B cell (primary cell): Measurements from ENCODE around the gene DNAJB8. TPM values are rescaled to one million over a fixed set of nuclear protein-coding genes. Genes with fewer than 3 reads are reported as not detected.
A peak's percentile ranks its signal among the peaks of the same experiment; 100 is the strongest.

Experiments
- ATAC-seq: fragments of 200-7000 bp; cut with Tn5 transposase; one replicate; pipeline ENCODE4 v1.10.0; 2021; ENCODE audit warnings: low read depth, mild to moderate bottlenecking, moderate number of reproducible peaks, moderate library complexity
- CTCF ChIA-PET: fragments of 350-600 bp; sonication (Branson Sonifier 250); formaldehyde crosslinking; loops from one replicate; lab custom pipeline; 2021; ENCODE audit warnings: antibody characterized with exemption, inconsistent platforms; lab: Charles Lee
- POLR2A ChIA-PET: fragments of 350-600 bp; sonication (Branson Sonifier 250); formaldehyde crosslinking; loops from one replicate; lab custom pipeline; 2021; ENCODE audit warnings: antibody characterized with exemption; lab: Charles Lee
- DNase-seq: peaks from one replicate; pipeline ENCODE4 v3.0.0; 2013
- H2AFZ ChIP-seq: 2 replicates; pipeline ENCODE4 v1.6.1; 2012; ENCODE audit warnings: mild to moderate bottlenecking, low read depth, low read length; ENCODE audit not compliant: insufficient read depth, poor library complexity, severe bottlenecking
- H3K27ac ChIP-seq, 2 donors: 1 replicate in 1 of 2; 2 replicates in 1 of 2; pipeline ENCODE4 v1.5.1; 2012 to 2013; ENCODE audit warnings: low read length in 2 of 2, mild to moderate bottlenecking in 2 of 2, moderate library complexity in 1 of 2
- H3K27me3 ChIP-seq, 4 experiments: fragments of 200-600 bp in 1 of 4; sonication (generic) in 1 of 4; replicated peaks in 1 of 4; 1 replicate in 2 of 4; 2 replicates in 2 of 4; pipeline versions ENCODE4 v1.6.1 to v1.7.0; 2013 to 2016; ENCODE audit warnings: low read length in 3 of 4, mild to moderate bottlenecking in 2 of 4, mixed read lengths in 1 of 4, moderate library complexity in 1 of 4; ENCODE audit not compliant: insufficient read depth in 4 of 4, control insufficient read depth in 3 of 4; ENCODE audit errors: control extremely low read depth in 1 of 4
- H3K36me3 ChIP-seq, 2 experiments: replicated peaks in 1 of 2; 1 replicate in 1 of 2; 2 replicates in 1 of 2; pipeline versions ENCODE4 v1.6.1 to v1.7.1; 2013; ENCODE audit warnings: low read length in 1 of 2; ENCODE audit not compliant: insufficient read depth in 2 of 2, control insufficient read depth in 1 of 2; ENCODE audit errors: control extremely low read depth in 1 of 2, extremely low read depth in 1 of 2
- H3K4me1 ChIP-seq, 2 donors: fragments of 200-600 bp in 1 of 2; sonication (generic) in 1 of 2; 1 replicate in 1 of 2; 2 replicates in 1 of 2; pipeline versions ENCODE4 v1.5.1 to v1.6.1; 2013 to 2017; ENCODE audit warnings: low read length in 2 of 2; ENCODE audit not compliant: control insufficient read depth in 2 of 2, insufficient read depth in 2 of 2
- H3K4me2 ChIP-seq: replicated peaks from 2 replicates; pipeline ENCODE3; 2012; ENCODE audit warnings: mild to moderate bottlenecking, low read depth, low read length; ENCODE audit not compliant: poor library complexity, severe bottlenecking
- H3K4me3 ChIP-seq, 5 experiments: fragments of 200-600 bp in 1 of 5; sonication (generic) in 1 of 5; 1 replicate in 3 of 5; 2 replicates in 2 of 5; pipeline versions ENCODE4 v1.5.1 to v1.7.0; 2011 to 2016; ENCODE audit warnings: low read length in 4 of 5, mild to moderate bottlenecking in 4 of 5, low read depth in 2 of 5, control low read depth in 1 of 5, moderate library complexity in 1 of 5; ENCODE audit not compliant: insufficient read depth in 1 of 5; ENCODE audit errors: control extremely low read depth in 1 of 5, extremely low read depth in 1 of 5
- H3K79me2 ChIP-seq: fragments of 200-600 bp; sonication (generic); one replicate; pipeline ENCODE4 v1.6.0; 2016; ENCODE audit warnings: low read length; ENCODE audit not compliant: control insufficient read depth, insufficient read depth
- H3K9ac ChIP-seq: fragments of 200-600 bp; sonication (generic); 2 replicates; pipeline ENCODE4 v1.6.1; 2017; ENCODE audit warnings: mild to moderate bottlenecking, low read length, moderate library complexity
- H3K9me3 ChIP-seq, 3 donors: one replicate each; pipeline versions ENCODE4 v1.6.1 to v1.7.1; 2013; ENCODE audit warnings: low read length in 2 of 3; ENCODE audit not compliant: control insufficient read depth in 2 of 3, insufficient read depth in 1 of 3; ENCODE audit errors: control extremely low read depth in 1 of 3
- H4K20me1 ChIP-seq: 2 replicates; pipeline ENCODE4 v1.6.0; 2012; ENCODE audit warnings: mild to moderate bottlenecking, low read length; ENCODE audit not compliant: insufficient read depth, control insufficient read depth, poor library complexity, severe bottlenecking
- H3K27ac Mint-ChIP-seq: one replicate; pipeline ENCODE4 v1.8.0; 2021; ENCODE audit warnings: mixed read lengths
- H3K27me3 Mint-ChIP-seq: one replicate; pipeline ENCODE4 v1.8.0; 2021; ENCODE audit warnings: mixed read lengths
- H3K4me1 Mint-ChIP-seq: one replicate; pipeline ENCODE4 v1.8.0; 2021; ENCODE audit warnings: mixed read lengths
- H3K4me3 Mint-ChIP-seq: one replicate; pipeline ENCODE4 v1.8.0; 2021; ENCODE audit warnings: mixed read lengths
- H3K9me3 Mint-ChIP-seq: one replicate; pipeline ENCODE4 v1.8.0; 2022; ENCODE audit warnings: mixed read lengths; ENCODE audit not compliant: insufficient read depth
- CTCF ChIP-seq: fragments of 200-600 bp; IDR thresholded peaks from one replicate; pipeline ENCODE4 v1.8.0; 2022; ENCODE audit warnings: antibody characterized with exemption, mild to moderate bottlenecking
- EZH2 ChIP-seq: IDR thresholded peaks from 2 replicates; pipeline ENCODE4 v1.6.1; 2012; ENCODE audit warnings: borderline replicate concordance, low read depth, mild to moderate bottlenecking, moderate library complexity, low read length; ENCODE audit not compliant: insufficient read depth, poor library complexity, severe bottlenecking
- WGBS: methylation state at CpG from one replicate; pipeline ENCODE4 v1.1.5; 2013; ENCODE audit warnings: missing lambda C conversion rate; ENCODE audit not compliant: insufficient coverage; 5-methylcytosine and 5-hydroxymethylcytosine counted together
- intact Hi-C: fragments of 100-400 bp; cut with micrococcal nuclease; formaldehyde crosslinking; loops from one replicate; pipeline ENCODE4 v1.10.0; 2022
- polyA plus RNA-seq: library from polyadenylated mRNA; depleted of rRNA; stranded (reverse); fragments of >200 nt; gene quantifications from 2 replicates; pipeline ENCODE4 v1.2.3, GENCODE V29; 2012
- total RNA-seq, 2 donors: library from RNA; stranded (reverse); fragments of 120-200 nt in 1 of 2; gene quantifications; 1 replicate in 1 of 2; 2 replicates in 1 of 2; pipeline versions ENCODE4 v1.2.3 to v1.2.4, GENCODE V29; 2013 to 2022

The DNAJB8 gene
- total and polyA plus RNA-seq, 2 donors (not counting 1 experiment from before 2014, with no cell fraction given) = not detected

GRCh38 chr3:128498127-128498626, 31.5 kb upstream of the DNAJB8 start:
- peaks cover 0 to 52% (median 29%) of the 10 kb centered on the region in 4 experiments for H3K27me3 ChIP-seq
- POLR2A ChIA-PET = no interaction called here

More at GRCh38 chr3:128498127-128498626, 31.5 kb upstream of the DNAJB8 start:
- WGBS = 11% methylated on average over 3 of the region's 5 CpGs
- Mint-ChIP-seq H3K27me3 (peaks cover 82% of the 10 kb centered on the region), H3K4me1 (peaks cover 22% of the 10 kb centered on the region), H3K27ac (no peak overlapping the region), H3K9me3 (no peaks in the 10 kb centered on the region), H3K4me3 (peak overlapping the region; percentile 66)
- Histone ChIP-seq H3K9ac (peak overlapping the region; percentile 63), H3K36me3 (no peaks in the 10 kb centered on the region), H3K4me2 (peak overlapping the region; percentile 85), H3K9me3 (peaks cover 0 to 3% (median 0%) of the 10 kb centered on the region in 3 donors), H3K27ac (no peak overlapping the region), H2AFZ (no peak overlapping the region), H4K20me1 (no peaks in the 10 kb centered on the region), H3K4me1 (peaks cover 10 to 11% of the 10 kb centered on the region in 2 donors), H3K79me2 (no peaks in the 10 kb centered on the region), H3K4me3 (peak overlapping the region in 1 of 5 experiments; percentile 57)
- CTCF ChIA-PET = interaction anchor here (1.0 to 1.8 kb wide), 4 partner anchors 71 to 405 kb away, joined by 3 to 8 read pairs (median 4); no protein-coding TSS in a partner anchor
- no peak for ATAC-seq
- intact Hi-C loops = loop anchor here (1.0 kb wide), 1 partner anchor 423 kb away; no protein-coding TSS in a partner anchor
- no peak for DNase-seq
- TF ChIP-seq CTCF = peak; percentile 32
- TF ChIP-seq EZH2 = no peak
